Measurements from ENCODE around the gene TBX5. TPM values are rescaled to one million over a fixed set of nuclear protein-coding genes. Genes with fewer than 3 reads are reported as not detected.

TBX5 gene
- total RNA-seq, 1 donor from 2014 or later, result not detected

- H3K27ac Mint-ChIP-seq (ENCODE audit: unreplicated experiment), result no peak overlapping the region
- no peaks in the 10 kb centered on the region for H3K36me3 Mint-ChIP-seq (ENCODE audit: low read depth)
- no peak for DNase-seq (ENCODE audit: low read depth, low spot score)
- no peak for TF ChIP-seq CTCF (conservative IDR thresholded peaks at IDR 0.05)
- H3K4me3 Mint-ChIP-seq, result no peak overlapping the region
- H3K4me1 Mint-ChIP-seq, result no peaks in the 10 kb centered on the region
- H3K9me3 Mint-ChIP-seq, result no peaks in the 10 kb centered on the region
- H3K27me3 Mint-ChIP-seq (ENCODE audit: low read depth), result peaks cover 99% of the 10 kb centered on the region
Measured at GRCh38 chr12:114400361-114400811, 5.6 kb downstream of the TBX5 start.

GRCh38 chr12:114399664-114400211 lies 6.2 kb downstream of the TBX5 start:
- Mint-ChIP-seq H3K27me3 (ENCODE audit: low read depth) (peaks cover 99% of the 10 kb centered on the region), H3K36me3 (ENCODE audit: low read depth) (no peaks in the 10 kb centered on the region), H3K4me1 (no peaks in the 10 kb centered on the region), H3K4me3 (no peak overlapping the region), H3K9me3 (no peaks in the 10 kb centered on the region), H3K27ac (ENCODE audit: unreplicated experiment) (no peak overlapping the region)
- peak; percentile 32 for DNase-seq (ENCODE audit: low read depth, low spot score)
- TF ChIP-seq CTCF (conservative IDR thresholded peaks at IDR 0.05), result no peak

- Mint-ChIP-seq H3K4me1 (no peaks in the 10 kb centered on the region), H3K9me3 (no peaks in the 10 kb centered on the region), H3K4me3 (no peak overlapping the region), H3K36me3 (ENCODE audit: low read depth) (no peaks in the 10 kb centered on the region), H3K27ac (ENCODE audit: unreplicated experiment) (no peak overlapping the region), H3K27me3 (ENCODE audit: low read depth) (peaks cover 99% of the 10 kb centered on the region)
- TF ChIP-seq CTCF (conservative IDR thresholded peaks at IDR 0.05), result no peak
- DNase-seq (ENCODE audit: low read depth, low spot score), result no peak
Measured at GRCh38 chr12:114397978-114398881, 7.7 kb downstream of the TBX5 start.

- Mint-ChIP-seq H3K36me3 (ENCODE audit: low read depth) (no peaks in the 10 kb centered on the region), H3K27ac (ENCODE audit: unreplicated experiment) (no peak overlapping the region), H3K27me3 (ENCODE audit: low read depth) (peaks cover 99% of the 10 kb centered on the region), H3K4me1 (no peaks in the 10 kb centered on the region), H3K4me3 (no peak overlapping the region), H3K9me3 (no peaks in the 10 kb centered on the region)
- no peak for TF ChIP-seq CTCF (conservative IDR thresholded peaks at IDR 0.05)
- DNase-seq (ENCODE audit: low read depth, low spot score), result no peak
Measured at GRCh38 chr12:114396869-114397719, 8.8 kb downstream of the TBX5 start.

- TF ChIP-seq CTCF (conservative IDR thresholded peaks at IDR 0.05), result no peak
- no peaks in the 10 kb centered on the region for H3K36me3 Mint-ChIP-seq (ENCODE audit: low read depth)
- H3K4me3 Mint-ChIP-seq, result no peak overlapping the region
- H3K4me1 Mint-ChIP-seq, result no peaks in the 10 kb centered on the region
- no peaks in the 10 kb centered on the region for H3K9me3 Mint-ChIP-seq
- H3K27me3 Mint-ChIP-seq (ENCODE audit: low read depth), result peaks cover 99% of the 10 kb centered on the region
- DNase-seq (ENCODE audit: low read depth, low spot score), result no peak
- no peak overlapping the region for H3K27ac Mint-ChIP-seq (ENCODE audit: unreplicated experiment)
Measured at GRCh38 chr12:114396153-114396868, 9.6 kb downstream of the TBX5 start.

Data from neural crest cell (in vitro differentiated cells).